HG03520 (cell line): ENCODE measurements around the gene SPACA7.

Experiments
- ATAC-seq: cut with Tn5 transposase; IDR thresholded peaks from one replicate; pipeline ENCODE4 v1.9.1; 2021; ENCODE audit warnings: mild to moderate bottlenecking, moderate library complexity; ENCODE audit not compliant: unreplicated experiment

Gene SPACA7

GRCh38 chr13:112462408-112462807, 86.3 kb downstream of the SPACA7 start:
- ATAC-seq: no peak

- ATAC-seq: no peak
Observed at GRCh38 chr13:112464720-112465119, 88.6 kb downstream of the SPACA7 start.

GRCh38 chr13:112465251-112466131, 89.3 kb downstream of the SPACA7 start:
- ATAC-seq: no peak

GRCh38 chr13:112466132-112467058, 90.2 kb downstream of the SPACA7 start:
- ATAC-seq: no peak

- ATAC-seq: no peak
Observed at GRCh38 chr13:112467236-112467635, 91.1 kb downstream of the SPACA7 start.

- ATAC-seq: no peak
Observed at GRCh38 chr13:112468069-112468468, 91.9 kb downstream of the SPACA7 start.

- no peak for ATAC-seq
Observed at GRCh38 chr13:112469071-112469745, 93.1 kb downstream of the SPACA7 start.

GRCh38 chr13:112473818-112474217, 97.7 kb downstream of the SPACA7 start:
- no peak for ATAC-seq

- no peak for ATAC-seq
Observed at GRCh38 chr13:112474869-112475268, 98.7 kb downstream of the SPACA7 start.

- no peak for ATAC-seq
Observed at GRCh38 chr13:112475889-112476288, 99.7 kb downstream of the SPACA7 start.

- no peak for ATAC-seq
Observed at GRCh38 chr13:112477070-112477619, 101.0 kb downstream of the SPACA7 start.

- no peak for ATAC-seq
Observed at GRCh38 chr13:112479389-112479788, 103.2 kb downstream of the SPACA7 start.

GRCh38 chr13:112481458-112481857, 105.3 kb downstream of the SPACA7 start:
- ATAC-seq: no peak

GRCh38 chr13:112483299-112483698, 107.1 kb downstream of the SPACA7 start:
- no peak for ATAC-seq
